Smooth muscle cell (in vitro differentiated cells): ENCODE data around the gene GRK5. TPM values are rescaled to one million over a fixed set of nuclear protein-coding genes. Genes with fewer than 3 reads are reported as not detected.

Source experiments
- DNase-seq: peaks from one replicate; lab custom pipeline; 2025; ENCODE audit not compliant: unreplicated experiment; lab: John Stamatoyannopoulos, UW
- H2AFZ ChIP-seq: fragments of 200-600 bp; sonication (generic); 2 replicates; pipeline ENCODE4 v1.6.0; 2016; ENCODE audit warnings: antibody characterized with exemption, low read depth, mild to moderate bottlenecking
- H3F3A ChIP-seq: fragments of 200-600 bp; sonication (generic); 2 replicates; pipeline ENCODE4 v1.6.0; 2017; ENCODE audit warnings: antibody characterized with exemption, low read depth
- H3K27ac ChIP-seq: fragments of 200-600 bp; sonication (generic); 2 replicates; pipeline ENCODE4 v1.5.1; 2016; ENCODE audit warnings: low read depth, mild to moderate bottlenecking
- H3K27me3 ChIP-seq: fragments of 200-600 bp; sonication (generic); 2 replicates; pipeline ENCODE4 v1.6.1; 2016; ENCODE audit warnings: low read depth, mild to moderate bottlenecking
- H3K36me3 ChIP-seq: fragments of 200-600 bp; sonication (generic); 2 replicates; pipeline ENCODE4 v1.5.1; 2016; ENCODE audit warnings: low read depth
- H3K4me1 ChIP-seq: fragments of 200-600 bp; sonication (generic); 2 replicates; pipeline ENCODE4 v1.5.1; 2016; ENCODE audit warnings: low read depth
- H3K4me2 ChIP-seq: fragments of 200-600 bp; sonication (generic); 2 replicates; pipeline ENCODE4 v1.6.0; 2016; ENCODE audit warnings: mild to moderate bottlenecking
- H3K4me3 ChIP-seq: fragments of 200-600 bp; sonication (generic); 2 replicates; pipeline ENCODE4 v1.5.1; 2016; ENCODE audit warnings: mild to moderate bottlenecking
- H3K79me2 ChIP-seq: fragments of 200-600 bp; sonication (generic); 2 replicates; pipeline ENCODE4 v1.6.0; 2016; ENCODE audit warnings: low read depth, mild to moderate bottlenecking
- H3K9ac ChIP-seq: fragments of 200-600 bp; sonication (generic); 2 replicates; pipeline ENCODE4 v1.6.0; 2016; ENCODE audit warnings: low read depth
- H3K9me3 ChIP-seq: fragments of 200-600 bp; sonication (generic); replicated peaks from 2 replicates; pipeline ENCODE4 v1.5.1; 2016; ENCODE audit warnings: low read depth
- H4K20me1 ChIP-seq: fragments of 200-600 bp; sonication (generic); 2 replicates; pipeline ENCODE4 v1.6.0; 2016; ENCODE audit warnings: low read depth
- CTCF ChIP-seq: fragments of 200-600 bp; sonication (generic); IDR thresholded peaks from 2 replicates; pipeline ENCODE4 v1.5.1; 2017; ENCODE audit warnings: borderline replicate concordance, mild to moderate bottlenecking, antibody characterized with exemption; ENCODE audit not compliant: insufficient read depth, poor library complexity, severe bottlenecking
- WGBS: methylation state at CpG from one replicate; pipeline ENCODE4 v1.1.7; 2016; ENCODE audit warnings: low lambda C conversion rate; 5-methylcytosine and 5-hydroxymethylcytosine counted together
- polyA plus RNA-seq: library from polyadenylated mRNA; unstranded; fragments of >200 nt; fragmentation: Nextera tagmentation; extraction: Ambion mirVana; gene quantifications from 2 replicates; pipeline ENCODE4 v1.2.1, GENCODE V29; 2016
- total RNA-seq: library from RNA; depleted of rRNA; stranded (reverse); fragments of >200 nt; gene quantifications from 2 replicates; pipeline ENCODE4 v1.2.3, GENCODE V29; 2014

GRK5 gene
- total and polyA plus RNA-seq, 2 experiments from 2014 or later = 4.4 to 5.2 TPM

DNA sequence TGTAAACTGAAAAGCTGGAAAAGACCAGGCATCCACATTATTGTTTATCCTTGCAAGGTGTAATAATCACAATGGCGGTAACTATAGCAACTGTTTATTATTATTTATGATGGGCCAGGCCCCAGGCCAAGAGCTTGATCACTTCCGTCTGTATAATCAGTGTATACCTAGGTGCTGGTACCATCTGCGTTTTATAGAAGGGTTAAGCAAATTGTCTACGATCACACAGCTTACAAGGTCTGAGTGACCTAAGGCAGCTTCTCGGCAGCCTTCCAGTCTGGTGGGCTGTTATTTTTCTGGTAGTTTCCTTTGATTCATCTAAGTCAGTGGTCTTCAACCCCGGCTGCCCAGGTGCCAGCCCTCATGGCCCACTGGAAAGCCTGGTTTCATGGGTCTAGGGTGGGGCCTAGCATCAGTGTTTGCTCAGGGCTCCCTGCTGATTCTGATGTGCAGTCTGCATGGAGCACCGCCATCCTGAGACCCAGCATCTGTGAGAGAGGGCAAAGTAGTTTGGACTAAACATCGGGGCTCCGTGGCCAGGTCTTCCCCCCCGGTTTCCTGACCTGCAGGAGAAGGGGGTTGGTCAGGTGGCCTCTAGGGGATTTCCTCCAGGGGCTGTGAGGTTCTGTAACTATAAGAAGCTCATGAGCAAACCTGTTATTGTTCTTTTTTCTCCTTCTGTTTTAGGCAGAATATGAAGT is 188.8 kb downstream of the GRK5 start:
- no peak overlapping the region for H3K4me2 ChIP-seq
- no peak for DNase-seq
- WGBS = 97% methylated on average over 10 of the region's 10 CpGs
- no peaks in the 10 kb centered on the region for H4K20me1 ChIP-seq
- TF ChIP-seq CTCF = no peak
- H3K4me3 ChIP-seq = no peak overlapping the region
- no peaks in the 10 kb centered on the region for H3K36me3 ChIP-seq
- H3F3A ChIP-seq = no peaks in the 10 kb centered on the region
- no peak overlapping the region for H2AFZ ChIP-seq
- no peaks in the 10 kb centered on the region for H3K4me1 ChIP-seq
- no peaks in the 10 kb centered on the region for H3K27me3 ChIP-seq
- no peaks in the 10 kb centered on the region for H3K9me3 ChIP-seq
- no peak overlapping the region for H3K27ac ChIP-seq
- no peak overlapping the region for H3K9ac ChIP-seq
- H3K79me2 ChIP-seq = no peaks in the 10 kb centered on the region

- Histone ChIP-seq H3F3A (no peaks in the 10 kb centered on the region), H3K79me2 (no peaks in the 10 kb centered on the region), H4K20me1 (no peaks in the 10 kb centered on the region), H3K27me3 (no peaks in the 10 kb centered on the region), H3K4me2 (no peak overlapping the region), H3K9ac (no peak overlapping the region), H3K27ac (no peak overlapping the region), H3K4me1 (no peaks in the 10 kb centered on the region), H3K4me3 (no peak overlapping the region), H3K36me3 (no peaks in the 10 kb centered on the region), H2AFZ (no peak overlapping the region), H3K9me3 (no peaks in the 10 kb centered on the region)
- TF ChIP-seq CTCF = no peak
- DNase-seq = no peak
- WGBS = 92% methylated on average over 1 of the region's 1 CpG
These were observed 189.3 kb downstream of the GRK5 start for GRCh38 chr10:119396709-119397071.

- H3K36me3 ChIP-seq = no peaks in the 10 kb centered on the region
- no peaks in the 10 kb centered on the region for H3F3A ChIP-seq
- H3K9ac ChIP-seq = no peak overlapping the region
- no peak for TF ChIP-seq CTCF
- H3K27me3 ChIP-seq = no peaks in the 10 kb centered on the region
- no peak for DNase-seq
- H3K4me2 ChIP-seq = no peak overlapping the region
- H3K4me1 ChIP-seq = no peaks in the 10 kb centered on the region
- no peaks in the 10 kb centered on the region for H3K79me2 ChIP-seq
- no peak overlapping the region for H2AFZ ChIP-seq
- no peak overlapping the region for H3K4me3 ChIP-seq
- H3K9me3 ChIP-seq = no peaks in the 10 kb centered on the region
- H3K27ac ChIP-seq = no peak overlapping the region
- 97% methylated on average over 6 of the region's 6 CpGs for WGBS
- H4K20me1 ChIP-seq = no peaks in the 10 kb centered on the region
These were observed 190.0 kb downstream of the GRK5 start for GRCh38 chr10:119397416-119397815.

- H3K4me1 ChIP-seq = no peaks in the 10 kb centered on the region
- no peaks in the 10 kb centered on the region for H3K79me2 ChIP-seq
- H3K4me2 ChIP-seq = no peak overlapping the region
- no peaks in the 10 kb centered on the region for H3K36me3 ChIP-seq
- no peaks in the 10 kb centered on the region for H4K20me1 ChIP-seq
- no peaks in the 10 kb centered on the region for H3K9me3 ChIP-seq
- H3K9ac ChIP-seq = no peak overlapping the region
- no peaks in the 10 kb centered on the region for H3K27me3 ChIP-seq
- no peaks in the 10 kb centered on the region for H3F3A ChIP-seq
- no peak overlapping the region for H3K27ac ChIP-seq
- 60% methylated on average over 5 of the region's 5 CpGs for WGBS
- TF ChIP-seq CTCF = no peak
- H3K4me3 ChIP-seq = no peak overlapping the region
- no peak overlapping the region for H2AFZ ChIP-seq
- DNase-seq = no peak
These were observed 191.6 kb downstream of the GRK5 start for GRCh38 chr10:119398996-119399395.
